ENCODE data around the gene POLD4. TPM values are rescaled to one million over a fixed set of nuclear protein-coding genes. Genes with fewer than 3 reads are reported as not detected.

The POLD4 gene
- total RNA-seq, 1 experiment from 2014 or later, result 19.5 TPM

- peaks cover 6% of the 10 kb centered on the region for H3K27me3 Mint-ChIP-seq (ENCODE audit: low read depth)
- no peak within 1 kb of the TSS for H2BK15ac ChIP-seq (ENCODE audit: low read depth, low read length)
- H2BK5ac ChIP-seq (ENCODE audit: insufficient read length, low read length), result no peak within 1 kb of the TSS
- H2BK120ac ChIP-seq (ENCODE audit: low read depth, low read length, poor library complexity, severe bottlenecking), result no peak within 1 kb of the TSS
- no peak within 1 kb of the TSS for H3K27ac ChIP-seq (ENCODE audit: insufficient read length, low read depth, low read length)
- H4K20me1 ChIP-seq (ENCODE audit: control insufficient read depth, insufficient read depth, insufficient read length), result no peaks in the 10 kb centered on the region
- no peak within 1 kb of the TSS for H3T11ph ChIP-seq (ENCODE audit: low read length)
- no peak within 1 kb of the TSS for H3K9ac ChIP-seq (ENCODE audit: extremely low read depth, insufficient read length, low read length)
- TF ChIP-seq CTCF (conservative IDR thresholded peaks at IDR 0.05), result no peak
- H3K4me2 ChIP-seq (ENCODE audit: insufficient read depth, insufficient read length, low read length), result peak within 1 kb of the TSS; percentile 65
- H3K4me1 Mint-ChIP-seq, result peaks cover 11 to 16% of the 10 kb centered on the region in 2 experiments
- H3K79me1 ChIP-seq (ENCODE audit: insufficient read depth, low read depth, low read length, poor library complexity, severe bottlenecking), result no peaks in the 10 kb centered on the region
- peaks cover 0 to 27% (median 13%) of the 10 kb centered on the region in 3 experiments; a peak in 4 of 7 replicates for H3K36me3 Mint-ChIP-seq (ENCODE audit: insufficient read depth in 1 of 3, low read depth in 3 of 3)
- no peaks in the 10 kb centered on the region for H3K27me3 ChIP-seq (ENCODE audit: insufficient read depth, low read length)
- no peak within 1 kb of the TSS for H3K56ac ChIP-seq (ENCODE audit: insufficient read length, low read depth, low read length)
- WGBS (ENCODE audit: extremely low coverage, insufficient read length, low lambda C conversion rate), result no CpG with 5 or more reads among the region's 65 CpGs
- H2AFZ ChIP-seq (ENCODE audit: low read length), result no peak within 1 kb of the TSS
- H3K4me3 Mint-ChIP-seq, result peak within 1 kb of the TSS; percentile 65 to 79
- H4K91ac ChIP-seq (ENCODE audit: insufficient read length, low read depth, low read length), result no peak within 1 kb of the TSS
- H2BK20ac ChIP-seq (ENCODE audit: low read depth, low read length, poor library complexity, severe bottlenecking), result no peak within 1 kb of the TSS
- no peak within 1 kb of the TSS for H4K8ac ChIP-seq (replicated peaks; ENCODE audit: insufficient read length, low read depth, low read length)
- H4K5ac ChIP-seq (ENCODE audit: insufficient read length, low read depth, low read length), result no peak within 1 kb of the TSS
- no peak within 1 kb of the TSS for H2BK12ac ChIP-seq (ENCODE audit: insufficient read length, low read depth, low read length)
- H3K9me3 Mint-ChIP-seq, result no peaks in the 10 kb centered on the region
- no peaks in the 10 kb centered on the region for H3K4me1 ChIP-seq (ENCODE audit: insufficient read depth, low read length)
- H3K27ac Mint-ChIP-seq, result peak within 1 kb of the TSS in 2 of 3 experiments; percentile 24 to 90; a peak in 4 of 7 replicates
- H3K23me2 ChIP-seq (ENCODE audit: insufficient read length, low read depth, low read length, poor library complexity, severe bottlenecking), result peaks cover 16% of the 10 kb centered on the region
- no peak within 1 kb of the TSS for H2AK5ac ChIP-seq (ENCODE audit: insufficient read length, low read length)
- no peaks in the 10 kb centered on the region for H3K9me3 ChIP-seq (ENCODE audit: control insufficient read depth, low read depth, low read length)
- no peak within 1 kb of the TSS for H3K23ac ChIP-seq (ENCODE audit: insufficient read length, low read depth, low read length)
- H3K18ac ChIP-seq (ENCODE audit: insufficient read length, low read depth, low read length), result no peak within 1 kb of the TSS
- peak; percentile 84 for DNase-seq
- no peaks in the 10 kb centered on the region for H3K79me2 ChIP-seq (ENCODE audit: insufficient read depth, low read length)
- peak within 1 kb of the TSS; percentile 45; the same call in 1 of the 2 replicates for H3K14ac ChIP-seq (ENCODE audit: insufficient read depth, low read length)
- H3K4ac ChIP-seq (ENCODE audit: low read depth, low read length), result no peak within 1 kb of the TSS
Measured at GRCh38 chr11:67303132-67303834, 50.1 kb downstream of the POLD4 start, which contains the start of gene SSH3. TSS of gene SSH3 (plus strand) at chr11:67303530. CDS start at chr11:67303626, 96 bp downstream.

Data from H9 (cell line).